Measurements from ENCODE around the gene MMP26.

DNA sequence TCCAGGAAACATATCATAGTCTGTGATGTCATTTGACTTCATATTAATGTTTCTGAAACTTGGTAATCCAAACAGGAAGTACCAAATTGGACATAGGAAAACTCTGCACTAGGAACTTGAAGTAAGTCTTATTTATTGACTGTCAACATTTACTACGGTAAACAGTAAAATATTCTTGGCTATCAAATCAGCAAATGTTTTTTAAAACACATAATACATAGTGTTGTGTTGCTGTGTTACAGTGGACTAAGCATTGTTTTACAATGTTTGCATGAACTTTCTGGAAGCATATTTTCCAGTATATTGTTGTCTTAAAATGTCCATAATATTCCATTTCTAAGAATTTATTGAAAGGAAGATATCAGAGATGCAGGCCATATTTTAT, 4.2 kb upstream of the MMP26 start:
- no peak for TF ChIP-seq CTCF (IDR thresholded peaks at IDR 0.05; ENCODE audit: insufficient read depth, low read length, poor library complexity, severe bottlenecking)
- TF ChIP-seq EZH2phosphoT487 (conservative IDR thresholded peaks at IDR 0.05; ENCODE audit: low read length): no peak

Data from SU-DHL-6 (cell line).